ENCODE data around the gene SDCBP2.

Gene SDCBP2

DNA sequence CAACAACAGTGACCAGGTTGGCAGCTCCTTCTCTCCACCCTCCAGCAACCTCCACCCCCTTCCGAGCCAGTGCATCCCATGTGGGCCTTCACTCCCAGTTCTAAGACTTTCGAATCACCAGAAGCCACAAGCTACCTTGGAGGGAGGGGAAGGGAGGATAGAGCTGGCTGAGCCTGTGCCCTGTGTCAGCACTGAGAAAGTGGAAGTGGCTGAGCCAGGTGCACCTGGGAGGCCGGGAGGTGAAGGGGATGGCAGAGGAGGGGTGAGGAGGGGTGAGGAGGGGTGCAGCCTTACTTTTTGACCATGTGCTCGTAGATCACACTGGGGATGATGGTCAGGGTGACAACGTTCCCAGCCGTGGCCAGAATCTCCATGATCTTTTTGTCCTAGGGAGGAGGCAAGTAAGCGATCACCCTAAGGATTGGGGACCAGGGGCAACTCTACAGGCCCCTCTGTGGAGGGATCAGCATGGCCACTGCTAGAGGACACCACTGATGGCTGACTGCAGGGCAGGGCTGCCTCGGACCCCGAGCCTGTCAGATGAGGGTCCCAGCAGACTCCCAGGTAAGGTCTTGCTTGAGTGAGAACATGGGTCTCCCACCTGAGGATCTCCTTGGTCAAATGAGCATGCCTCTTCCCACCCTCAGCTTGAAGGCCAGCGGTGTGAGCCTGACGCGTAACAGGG is 18.3 kb downstream of the SDCBP2 start:
- DNase-seq, result no peak

- no peak for DNase-seq
These were observed 18.9 kb downstream of the SDCBP2 start for GRCh38 chr20:1310071-1310470.

GRCh38 chr20:1309439-1309847 is 19.5 kb downstream of the SDCBP2 start:
- DNase-seq, result no peak

DNA sequence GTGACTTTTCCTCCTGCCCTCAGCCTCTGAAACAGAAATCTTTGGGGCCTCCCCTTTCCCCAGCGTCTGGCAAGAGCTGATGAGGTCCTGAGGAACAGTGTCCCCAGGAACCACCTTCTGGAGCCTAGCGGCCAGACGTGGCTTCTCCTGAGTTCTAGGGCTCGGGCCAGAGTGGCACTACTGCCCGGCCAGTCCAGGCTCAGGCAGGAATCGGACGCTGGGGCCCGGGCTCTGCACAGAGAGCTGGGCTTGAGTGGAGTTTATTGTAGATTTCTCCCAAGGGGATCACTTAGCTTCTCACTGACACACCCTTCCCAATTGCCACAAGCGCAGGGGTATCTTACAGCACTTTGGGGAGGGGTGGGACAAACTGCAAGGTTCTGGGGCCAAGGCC is 20.2 kb downstream of the SDCBP2 start:
- no peak for DNase-seq

- DNase-seq, result no peak
These were observed 20.8 kb downstream of the SDCBP2 start for GRCh38 chr20:1308067-1308701.

- no peak for DNase-seq
These were observed 21.4 kb downstream of the SDCBP2 start for GRCh38 chr20:1307571-1307971.

GRCh38 chr20:1307171-1307570 is 21.8 kb downstream of the SDCBP2 start:
- DNase-seq, result no peak

GRCh38 chr20:1306316-1307135 is 22.4 kb downstream of the SDCBP2 start:
- no peak for DNase-seq

GRCh38 chr20:1305712-1306111 is 23.2 kb downstream of the SDCBP2 start:
- no peak for DNase-seq

DNA sequence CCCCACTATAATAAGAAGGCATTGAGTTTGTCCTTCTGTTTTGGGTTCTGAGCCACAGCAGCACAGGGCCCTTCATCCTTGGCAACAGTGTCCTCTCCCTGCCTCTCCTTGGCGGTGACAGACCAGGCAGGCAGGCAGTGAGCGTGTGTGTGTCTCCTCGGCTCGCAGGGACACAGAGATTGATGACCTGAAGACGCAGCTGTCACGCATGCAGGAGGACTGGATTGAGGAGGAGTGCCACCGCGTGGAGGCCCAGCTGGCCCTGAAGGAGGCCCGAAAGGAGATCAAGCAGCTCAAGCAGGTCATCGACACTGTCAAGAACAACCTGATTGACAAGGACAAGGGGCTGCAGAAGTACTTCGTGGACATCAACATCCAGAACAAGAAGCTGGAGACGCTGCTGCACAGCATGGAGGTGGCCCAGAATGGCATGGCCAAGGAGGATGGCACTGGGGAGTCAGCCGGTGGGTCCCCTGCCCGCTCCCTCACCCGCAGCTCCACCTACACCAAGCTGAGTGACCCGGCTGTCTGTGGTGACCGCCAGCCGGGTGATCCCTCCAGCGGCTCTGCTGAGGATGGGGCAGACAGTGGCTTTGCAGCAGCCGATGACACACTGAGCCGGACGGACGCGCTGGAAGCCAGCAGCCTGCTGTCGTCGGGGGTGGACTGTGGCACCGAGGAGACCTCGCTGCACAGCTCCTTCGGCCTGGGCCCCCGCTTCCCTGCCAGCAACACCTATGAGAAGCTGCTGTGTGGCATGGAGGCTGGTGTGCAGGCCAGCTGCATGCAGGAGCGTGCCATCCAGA is 24.0 kb downstream of the SDCBP2 start:
- DNase-seq, result no peak

DNA sequence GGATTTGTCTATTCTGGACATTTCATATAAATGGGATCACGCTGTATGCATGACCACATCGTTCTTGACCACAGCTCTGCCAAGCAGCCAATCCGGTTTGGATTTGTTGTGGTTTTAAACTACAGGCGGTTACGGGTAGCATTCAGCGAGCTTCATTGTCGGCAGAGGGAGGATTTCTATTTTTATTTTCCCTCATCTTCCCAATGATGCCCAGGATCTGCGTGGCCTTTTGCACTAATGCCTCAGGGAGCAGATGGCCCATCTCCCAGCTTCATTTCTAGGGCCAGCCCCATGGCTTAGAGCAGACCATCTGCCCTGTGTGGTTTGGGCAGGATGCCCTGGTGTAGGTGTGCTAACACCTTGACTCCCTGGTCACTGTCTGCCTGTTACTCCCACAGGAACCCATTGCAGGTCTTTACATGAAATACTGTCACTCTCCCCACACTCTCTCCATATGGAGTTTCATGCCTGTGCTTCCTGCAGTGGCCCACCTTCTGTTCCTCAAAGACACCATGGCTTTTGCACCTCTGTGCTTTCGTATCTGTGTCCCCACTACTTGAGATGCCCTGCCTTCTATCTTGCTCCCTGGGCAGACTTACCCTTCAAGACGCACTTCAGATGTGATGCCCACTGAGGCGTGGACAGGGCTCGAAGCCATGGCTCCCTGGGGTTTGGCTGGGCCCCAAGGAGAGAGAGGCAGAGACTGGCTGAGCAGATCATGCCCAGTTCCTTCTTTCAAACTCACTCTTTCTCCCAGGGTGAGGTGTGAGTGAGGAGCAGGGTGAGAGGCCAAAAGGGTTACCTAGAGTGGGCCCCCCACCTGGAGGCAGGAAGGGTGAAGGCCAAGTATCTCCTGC is 26.0 kb downstream of the SDCBP2 start:
- no peak for DNase-seq

DNA sequence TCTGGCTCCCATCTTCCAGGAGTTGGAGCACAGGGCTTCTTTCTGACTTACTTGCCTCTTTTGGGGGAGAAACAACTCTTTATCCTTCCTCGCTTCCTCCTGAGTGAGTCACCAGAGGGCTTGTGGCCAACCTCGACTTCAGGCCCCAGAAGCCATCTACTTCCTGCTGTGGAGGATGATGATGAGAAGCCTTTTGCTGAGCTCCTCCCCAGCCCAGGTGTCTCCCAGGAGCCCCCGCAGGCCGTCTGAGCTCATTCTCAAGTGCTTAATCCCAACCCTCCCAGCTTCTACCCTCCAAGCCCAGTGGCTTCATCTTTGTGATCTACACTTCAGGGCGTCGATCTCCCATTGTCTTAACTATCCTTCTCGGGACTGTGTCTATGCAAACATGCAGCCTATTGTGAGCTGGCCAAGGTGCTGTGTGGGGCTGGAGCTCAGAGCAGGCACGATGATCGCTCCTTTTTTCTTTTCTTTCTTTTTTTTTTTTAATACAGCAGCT is 27.9 kb downstream of the SDCBP2 start:
- DNase-seq, result peak; percentile 56

DNA sequence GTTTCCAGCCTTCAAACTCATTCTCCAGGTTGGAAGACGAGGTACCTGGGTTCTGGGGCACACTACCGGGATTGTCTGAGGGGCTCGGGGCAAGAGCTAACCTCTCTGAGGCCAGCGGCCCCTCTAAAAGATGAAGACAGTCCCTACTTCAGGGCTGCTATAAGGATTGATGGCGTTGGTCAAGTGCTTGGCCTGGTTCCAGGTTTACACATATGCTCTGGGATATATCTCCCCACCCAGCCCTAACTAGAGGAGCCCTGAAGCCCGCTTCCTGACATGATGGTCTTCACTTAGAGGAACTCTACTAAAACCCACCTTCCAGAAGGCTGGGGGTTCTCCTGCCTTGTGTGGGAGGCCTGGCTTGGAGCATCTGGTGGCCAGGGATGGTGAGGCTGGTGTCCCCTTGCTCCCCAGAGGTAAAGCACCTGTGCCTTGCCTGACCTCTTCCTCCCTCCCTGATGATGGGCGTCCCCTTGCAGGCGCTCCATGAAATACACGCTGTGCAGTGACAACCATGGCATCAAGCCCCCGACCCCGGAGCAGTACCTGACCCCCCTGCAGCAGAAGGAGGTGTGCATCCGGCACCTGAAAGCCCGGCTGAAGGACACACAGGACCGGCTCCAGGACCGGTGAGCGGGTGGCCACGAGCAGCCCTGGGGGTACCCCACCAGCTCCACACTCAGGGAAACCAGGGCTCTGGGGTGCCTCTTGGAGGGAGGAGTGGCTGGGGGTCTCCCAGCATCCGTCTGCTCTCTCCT is 28.7 kb downstream of the SDCBP2 start:
- no peak for DNase-seq

GRCh38 chr20:1299522-1299921 is 29.4 kb downstream of the SDCBP2 start:
- no peak for DNase-seq

GRCh38 chr20:1298888-1299511 is 29.9 kb downstream of the SDCBP2 start:
- no peak for DNase-seq

GRCh38 chr20:1298166-1298565 is 30.8 kb downstream of the SDCBP2 start:
- DNase-seq, result no peak

GRCh38 chr20:1297486-1297885 is 31.5 kb downstream of the SDCBP2 start:
- DNase-seq, result no peak

DNA sequence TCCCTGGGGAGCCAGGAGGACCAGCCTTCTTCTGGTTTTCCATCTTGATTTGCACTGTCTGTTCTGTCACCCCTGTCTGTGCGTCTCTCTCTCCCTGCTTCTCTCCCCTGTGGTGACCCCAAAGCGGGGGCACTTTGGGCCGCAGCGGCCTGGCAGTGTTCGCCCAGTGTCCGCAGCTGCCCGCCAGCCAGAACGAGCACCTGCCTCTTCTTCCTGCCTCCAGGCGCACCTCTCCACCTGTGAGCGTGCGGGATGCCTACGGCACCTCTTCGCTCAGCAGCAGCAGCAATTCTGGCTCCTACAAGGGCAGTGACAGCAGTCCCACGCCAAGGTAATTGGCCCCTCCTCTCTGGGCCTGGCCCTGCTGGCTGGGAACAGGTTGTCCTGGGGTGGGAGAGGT is 32.0 kb downstream of the SDCBP2 start:
- no peak for DNase-seq

DNA sequence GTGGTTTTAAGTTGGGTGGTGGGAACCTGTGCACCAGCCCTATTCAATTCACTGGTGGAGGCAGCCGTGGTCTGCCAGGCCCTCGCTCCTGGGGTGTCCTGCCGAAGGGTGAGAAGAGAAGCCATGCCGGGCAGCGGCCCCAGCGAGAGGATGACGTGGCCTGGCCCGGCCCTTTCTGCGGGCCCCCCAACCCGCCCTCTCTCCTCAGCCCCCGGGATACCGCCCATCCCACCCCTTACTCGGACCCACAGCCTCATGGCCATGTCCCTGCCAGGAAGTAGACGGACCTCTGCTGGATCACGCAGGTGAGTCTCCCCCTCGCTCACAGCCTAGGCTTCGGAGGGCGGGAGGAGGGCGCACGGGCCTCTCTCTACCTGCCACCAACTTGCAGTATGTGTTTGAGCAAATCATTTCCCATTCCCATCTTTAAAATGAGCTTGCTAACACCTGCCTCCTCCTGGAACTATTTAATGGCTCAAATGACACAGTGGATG is 32.8 kb downstream of the SDCBP2 start:
- DNase-seq, result no peak

DNA sequence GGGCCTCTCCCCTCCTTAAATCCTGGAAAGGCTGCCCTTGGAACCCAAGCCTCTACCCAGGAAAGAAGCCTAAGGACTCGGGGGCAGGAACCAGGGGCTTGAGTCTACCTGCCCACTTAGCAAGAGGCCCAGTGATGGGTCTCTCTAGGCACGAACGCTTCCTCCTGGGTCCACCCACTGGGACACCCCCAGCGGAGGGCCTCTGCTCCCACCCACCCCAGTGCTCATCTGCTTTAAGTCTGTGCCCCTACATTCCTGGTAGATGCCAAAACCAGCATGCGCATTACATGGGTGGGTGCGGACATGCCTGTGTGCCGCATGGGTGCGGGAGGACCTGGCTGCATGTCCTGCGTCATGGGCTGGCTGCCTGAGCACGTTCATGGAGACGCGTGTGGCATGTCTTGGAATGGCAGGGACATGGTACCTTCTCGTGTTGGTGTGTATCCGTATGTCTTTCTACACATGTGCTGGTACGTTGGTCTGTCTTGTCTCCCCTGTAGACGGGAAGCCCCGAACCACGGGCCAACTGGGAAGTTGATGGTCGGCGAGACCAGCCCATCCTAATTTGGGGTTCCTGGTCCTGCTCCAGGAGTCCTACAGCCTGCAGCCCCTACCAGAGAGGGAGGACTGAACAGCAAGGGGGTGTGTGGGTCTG is 33.5 kb downstream of the SDCBP2 start:
- no peak for DNase-seq
